GM20431 (cell line): ENCODE data around the gene CPXM2.
"Not testable (repeated sequence)": the region's sequence is repeated elsewhere in the genome, so short reads cannot be mapped to it uniquely, and the experiment has no call there.

Experiments
- in situ Hi-C: fragments of 300-500 bp; cut with MseI, MboI; formaldehyde crosslinking; loops from one replicate; pipeline ENCODE4 v1.15.0; 2020; ENCODE audit warnings: low sequenced_read_pairs; ENCODE audit not compliant: unreplicated experiment

CPXM2 gene

DNA sequence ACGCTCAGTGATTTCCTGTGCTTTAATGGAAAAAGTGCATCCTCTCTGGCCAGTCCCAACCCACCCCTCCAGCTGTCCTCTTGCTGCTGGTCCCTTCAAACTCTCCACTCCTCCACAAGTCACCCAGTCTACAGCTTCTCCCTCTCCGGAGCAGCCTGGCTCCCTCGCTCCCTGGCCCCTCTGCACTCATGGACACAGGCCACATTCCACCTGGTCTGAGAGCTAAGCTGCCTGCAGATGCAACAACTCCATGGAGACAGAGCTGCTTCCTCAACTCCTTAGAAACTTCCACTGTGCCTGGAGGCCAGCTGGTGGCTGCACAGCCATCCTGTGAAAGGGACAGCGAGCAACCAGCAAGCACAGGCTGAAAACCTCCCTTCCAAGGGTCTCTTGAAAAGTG is 137.5 kb downstream of the CPXM2 start:
- in situ Hi-C loops: no loop called here

DNA sequence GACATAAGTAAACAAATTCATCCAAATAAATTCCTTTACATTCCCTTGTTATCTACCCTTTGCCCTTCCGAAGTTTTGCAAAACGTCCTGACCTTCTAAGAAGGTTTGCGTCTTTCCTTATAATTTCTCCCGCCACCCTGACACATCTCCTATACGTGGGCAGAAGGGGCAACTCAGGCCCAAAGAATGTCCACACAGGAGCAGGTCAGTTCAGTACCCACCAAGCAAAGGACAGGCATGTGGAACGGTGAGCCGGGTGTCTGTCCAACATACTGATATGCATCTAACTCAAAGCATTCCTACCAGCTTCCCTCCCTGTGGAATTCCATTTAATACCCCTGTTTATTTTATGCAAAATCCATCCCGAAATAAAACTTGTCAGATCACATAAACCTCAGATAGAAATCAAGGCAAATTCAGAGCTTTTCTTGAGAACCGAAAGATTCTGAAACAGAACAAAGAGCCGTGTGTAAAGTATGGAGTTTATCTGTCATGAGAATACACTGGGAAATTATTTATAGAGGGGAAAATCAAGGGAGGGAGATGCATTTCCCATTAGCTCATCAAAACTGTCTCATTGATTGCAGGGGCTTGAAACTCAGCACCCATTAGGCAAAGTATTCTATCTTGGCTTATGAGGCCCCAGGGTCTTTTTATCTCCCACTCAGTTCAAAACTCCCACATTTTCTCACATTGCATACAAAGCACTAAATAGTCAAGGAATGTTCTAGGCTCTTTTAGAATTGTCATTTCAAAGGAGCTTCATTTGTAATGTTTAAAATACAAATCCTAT is 140.1 kb downstream of the CPXM2 start:
- in situ Hi-C loops: no loop called here

- in situ Hi-C loops: no loop called here
Measured at GRCh38 chr10:123750901-123751300, 140.7 kb downstream of the CPXM2 start.

DNA sequence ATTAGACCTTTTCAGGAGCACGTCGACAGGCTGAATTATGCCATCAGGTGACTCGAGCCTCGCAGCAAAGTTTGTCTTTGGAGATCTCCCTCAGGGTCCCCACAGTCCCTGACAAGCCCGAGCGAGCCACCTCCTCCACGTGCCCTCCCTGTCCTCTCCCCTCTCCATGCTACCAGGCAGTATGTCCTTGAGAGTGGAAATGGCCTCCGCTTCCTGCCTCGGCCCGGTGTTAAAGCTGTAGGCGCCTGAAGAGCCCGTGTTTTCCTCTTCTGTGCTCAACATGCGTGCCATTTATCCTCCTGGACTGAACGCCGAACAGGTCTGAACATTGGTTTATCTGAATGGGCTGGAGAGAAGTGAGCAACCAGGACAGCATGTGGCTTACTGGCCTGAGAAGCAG is 142.9 kb downstream of the CPXM2 start:
- in situ Hi-C loops: no loop called here

GRCh38 chr10:123747426-123747825 is 144.2 kb downstream of the CPXM2 start:
- in situ Hi-C loops: no loop called here

GRCh38 chr10:123746942-123747341 is 144.7 kb downstream of the CPXM2 start:
- in situ Hi-C loops: no loop called here

DNA sequence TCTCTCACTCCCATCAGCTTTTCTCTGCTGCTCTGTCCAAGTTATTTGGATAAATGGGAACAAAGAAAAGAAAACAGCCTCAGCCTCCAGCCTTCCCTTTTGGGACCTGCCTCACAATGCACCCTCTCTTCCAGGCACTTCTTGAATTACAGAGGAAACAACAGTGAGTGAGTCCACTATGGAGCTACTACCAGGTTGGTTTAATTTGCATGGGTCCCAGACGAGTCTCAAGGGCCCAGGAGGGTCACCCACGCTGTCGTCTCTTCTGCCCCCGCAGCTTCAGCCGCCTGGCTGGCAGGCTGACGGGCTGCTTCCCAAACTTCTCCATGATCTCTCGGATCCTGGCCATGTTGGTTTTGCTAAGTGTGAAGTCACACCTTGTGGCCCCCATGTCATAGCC is 145.1 kb downstream of the CPXM2 start:
- in situ Hi-C loops: no loop called here

DNA sequence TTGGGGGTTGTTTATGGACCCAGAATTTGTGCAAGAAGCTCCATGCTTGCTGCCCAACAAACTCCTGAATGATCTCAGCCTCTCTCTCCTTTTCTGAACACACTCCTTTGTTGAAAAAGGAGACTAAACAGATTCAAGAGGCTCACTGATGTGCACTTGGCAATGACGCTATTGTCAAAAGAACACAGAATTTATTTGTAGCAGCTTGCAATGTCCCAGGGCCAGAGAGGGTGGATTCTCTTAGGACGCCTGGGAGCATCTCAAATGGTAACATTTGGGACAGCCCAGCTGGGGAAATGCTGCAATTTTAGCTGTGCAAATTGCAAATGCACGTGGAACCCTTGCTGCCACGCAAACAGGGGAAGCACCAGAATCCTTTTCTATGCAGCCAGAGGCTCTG is 145.5 kb downstream of the CPXM2 start:
- in situ Hi-C loops: no loop called here

- in situ Hi-C loops: no loop called here
Measured at GRCh38 chr10:123744224-123744536, 147.4 kb downstream of the CPXM2 start.

DNA sequence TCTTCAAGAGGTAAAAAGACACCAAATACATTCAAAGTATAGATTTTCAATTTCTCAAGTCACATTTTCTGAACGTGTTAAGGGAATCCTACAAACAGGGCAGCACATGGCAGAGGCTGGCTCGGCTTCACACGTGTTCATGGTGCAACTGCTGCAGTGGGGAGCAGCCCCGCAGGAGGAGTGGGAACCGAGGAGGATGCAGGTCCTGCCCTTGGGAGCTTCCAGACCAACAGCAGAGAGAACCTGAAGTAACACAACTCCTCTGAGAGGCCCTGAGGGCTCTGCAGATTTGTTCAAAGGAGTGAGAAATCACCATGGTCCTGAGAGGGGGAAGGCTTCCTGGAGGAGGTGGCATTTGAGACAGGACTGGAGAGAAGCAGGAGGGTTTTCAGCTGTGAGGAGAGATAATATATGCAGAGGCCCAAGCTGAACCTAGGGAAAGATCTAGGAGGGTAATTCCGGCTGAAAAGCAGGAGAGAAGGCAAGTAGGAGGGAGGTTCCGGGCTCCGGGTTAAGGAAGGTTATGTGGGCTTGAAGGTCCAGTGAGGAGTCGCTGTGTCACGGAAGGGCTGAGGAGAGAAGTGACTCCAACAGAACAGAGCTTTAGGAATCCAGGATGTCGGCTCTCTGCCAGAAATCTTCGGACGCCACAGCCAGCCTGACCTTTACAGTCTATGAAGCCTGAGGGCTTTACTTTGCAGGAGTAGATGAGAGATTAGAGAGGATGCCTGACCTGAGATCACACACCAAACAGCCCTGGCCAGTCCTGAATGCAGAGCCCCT is 148.0 kb downstream of the CPXM2 start:
- in situ Hi-C loops: no loop called here

GRCh38 chr10:123742751-123743440 is 148.7 kb downstream of the CPXM2 start:
- in situ Hi-C loops: no loop called here

- in situ Hi-C loops: no loop called here
Measured at GRCh38 chr10:123741711-123742110, 149.9 kb downstream of the CPXM2 start.

- in situ Hi-C loops: no loop called here
Measured at GRCh38 chr10:123741146-123741545, 150.5 kb downstream of the CPXM2 start.

GRCh38 chr10:123736917-123737316 is 154.7 kb downstream of the CPXM2 start:
- in situ Hi-C loops: not testable (repeated sequence)

DNA sequence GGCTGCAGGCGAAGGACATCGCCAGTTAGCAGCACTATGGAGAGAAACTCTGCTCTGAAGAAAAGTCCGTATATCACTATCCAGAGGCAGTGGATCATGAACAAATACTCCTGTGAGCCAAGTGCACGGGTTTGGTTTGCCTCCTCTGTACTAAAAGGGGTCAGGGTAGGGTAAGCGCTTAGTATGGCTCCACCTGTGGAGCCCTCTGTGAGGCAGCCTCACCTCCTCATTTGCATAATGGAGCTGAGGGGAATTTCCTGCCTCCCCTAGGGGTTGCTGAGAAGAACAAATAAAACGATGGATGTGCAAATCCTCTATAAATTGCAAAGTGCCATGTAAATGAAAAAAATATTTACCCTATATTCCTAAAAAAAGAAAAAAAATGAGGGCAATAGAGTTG is 162.1 kb downstream of the CPXM2 start:
- in situ Hi-C loops: no loop called here

GRCh38 chr10:123726836-123727235 is 164.8 kb downstream of the CPXM2 start:
- in situ Hi-C loops: no loop called here

DNA sequence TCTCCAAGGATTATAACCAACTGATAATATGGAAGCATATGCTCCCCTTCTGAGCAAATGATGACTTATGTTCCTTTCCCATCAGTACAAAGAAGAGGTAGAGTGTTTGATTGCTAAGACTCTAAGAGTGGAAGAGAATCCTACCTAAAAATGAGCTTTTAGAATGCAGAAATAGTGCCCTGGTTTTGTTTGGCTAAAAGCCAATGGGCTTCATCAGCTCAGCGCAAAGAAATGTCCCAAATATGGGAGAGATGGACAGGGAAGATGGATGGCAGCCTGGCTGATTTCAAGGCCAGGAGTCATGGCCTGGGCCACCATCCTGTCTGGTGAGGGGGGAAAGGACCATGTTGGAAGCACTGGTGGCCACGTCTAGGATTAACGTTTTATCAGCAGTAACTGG is 165.2 kb downstream of the CPXM2 start:
- in situ Hi-C loops: no loop called here

GRCh38 chr10:123724747-123725146 is 166.9 kb downstream of the CPXM2 start:
- in situ Hi-C loops: no loop called here

DNA sequence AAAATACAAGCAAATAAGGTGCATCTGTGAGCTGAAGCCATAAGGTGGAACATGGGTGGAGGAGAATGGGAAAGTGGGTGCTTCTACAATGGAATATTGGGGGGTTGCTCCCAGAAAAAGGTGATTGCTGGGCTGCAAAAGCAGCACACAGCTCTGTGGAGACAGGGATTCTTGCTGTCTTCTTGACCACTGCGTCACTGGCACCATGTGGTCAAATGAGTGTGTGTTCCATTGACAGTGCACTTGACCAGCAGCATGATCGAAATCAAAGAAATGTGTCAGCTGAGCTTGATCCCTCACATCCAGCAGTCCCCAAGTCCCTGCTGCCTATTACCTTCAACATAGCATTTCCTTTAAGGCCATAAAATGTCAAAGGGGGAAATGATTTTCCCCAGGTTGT is 169.3 kb downstream of the CPXM2 start:
- in situ Hi-C loops: no loop called here

DNA sequence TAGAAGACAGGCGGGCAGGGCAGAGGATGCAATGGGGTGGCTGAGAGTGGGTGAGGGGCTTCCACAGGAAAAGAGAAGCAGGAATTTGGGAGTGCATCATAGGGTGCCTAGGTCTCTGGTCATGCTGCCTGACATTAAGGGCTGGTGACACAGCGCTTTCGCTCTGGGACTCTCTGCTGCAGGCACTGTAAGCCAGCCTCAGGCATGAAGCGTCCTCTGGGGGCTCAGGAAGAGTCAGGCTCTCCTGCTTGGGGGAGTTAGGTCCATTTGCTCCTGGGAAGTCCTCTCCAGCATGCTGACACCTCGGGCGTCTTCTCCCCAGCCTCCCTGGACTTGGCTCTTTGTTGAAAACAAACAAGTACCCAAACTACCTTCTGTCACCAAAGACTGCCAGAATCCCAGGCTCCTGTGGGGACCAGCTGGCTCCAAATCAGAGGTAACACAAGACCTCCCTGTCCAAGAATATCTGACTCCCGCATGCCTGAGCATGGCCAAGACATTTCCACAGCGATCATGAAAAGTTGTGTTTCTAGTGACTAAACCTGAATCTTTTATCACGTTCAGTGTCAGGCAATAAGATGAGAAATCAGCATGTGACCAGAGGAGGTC is 170.1 kb downstream of the CPXM2 start:
- in situ Hi-C loops: no loop called here

GRCh38 chr10:123720536-123720935 is 171.1 kb downstream of the CPXM2 start:
- in situ Hi-C loops: no loop called here
